Caki2 (cell line): Measurements from ENCODE around the gene CYP19A1. TPM values are rescaled to one million over a fixed set of nuclear protein-coding genes. Genes with fewer than 3 reads are reported as not detected.

Source experiments
- DNase-seq: peaks from one replicate; pipeline ENCODE4 v3.0.0-alpha.2; 2015; ENCODE audit warnings: low read depth
- in situ Hi-C: cut with HindIII; loops from 2 replicates; pipeline ENCODE4 v1.10.0; 2016; ENCODE audit warnings: low sequenced_read_pairs, low pct_unique_long_range_greater_than_20kb, mixed read lengths
- total RNA-seq: library from RNA; depleted of rRNA; stranded (reverse); fragments of >200 nt; shearing (Covaris generic); gene quantifications from 2 replicates; pipeline ENCODE4 v1.2.3, GENCODE V29; 2014; ENCODE audit warnings: low replicate concordance

The CYP19A1 gene
- total RNA-seq, 1 experiment from 2014 or later: not detected

GRCh38 chr15:51250217-51251011 lies 88.0 kb downstream of the CYP19A1 start:
- in situ Hi-C loops: no loop called here
- no peak for DNase-seq

GRCh38 chr15:51245628-51246027 lies 92.8 kb downstream of the CYP19A1 start:
- no peak for DNase-seq
- in situ Hi-C loops: no loop called here

GRCh38 chr15:51244423-51244869 lies 94.0 kb downstream of the CYP19A1 start:
- in situ Hi-C loops: no loop called here
- no peak for DNase-seq

GRCh38 chr15:51243774-51244173 lies 94.6 kb downstream of the CYP19A1 start:
- DNase-seq: no peak

GRCh38 chr15:51240066-51240465 lies 98.3 kb downstream of the CYP19A1 start:
- in situ Hi-C loops: no loop called here

More at GRCh38 chr15:51243774-51244173, 94.6 kb downstream of the CYP19A1 start:
- in situ Hi-C loops: no loop called here

GRCh38 chr15:51237816-51238215 lies 100.6 kb downstream of the CYP19A1 start:
- DNase-seq: no peak
- in situ Hi-C loops: no loop called here

More at GRCh38 chr15:51240066-51240465, 98.3 kb downstream of the CYP19A1 start:
- no peak for DNase-seq

GRCh38 chr15:51234176-51234927 lies 104.0 kb downstream of the CYP19A1 start:
- in situ Hi-C loops: no loop called here
- DNase-seq: no peak

GRCh38 chr15:51232581-51232980 lies 105.8 kb downstream of the CYP19A1 start:
- in situ Hi-C loops: no loop called here
- DNase-seq: no peak

GRCh38 chr15:51229907-51230330 lies 108.5 kb downstream of the CYP19A1 start:
- in situ Hi-C loops: no loop called here
- no peak for DNase-seq

- in situ Hi-C loops: no loop called here
- DNase-seq: peak; percentile 29
Observed at GRCh38 chr15:51227940-51228732, 110.3 kb downstream of the CYP19A1 start.

GRCh38 chr15:51226576-51227210 lies 111.7 kb downstream of the CYP19A1 start:
- DNase-seq: no peak
- in situ Hi-C loops: no loop called here

- in situ Hi-C loops: no loop called here
- no peak for DNase-seq
Observed at GRCh38 chr15:51224428-51224827, 114.0 kb downstream of the CYP19A1 start.

GRCh38 chr15:51223771-51224229 lies 114.6 kb downstream of the CYP19A1 start:
- in situ Hi-C loops: no loop called here
- peak; percentile 21 for DNase-seq

GRCh38 chr15:51218299-51218938 lies 120.0 kb downstream of the CYP19A1 start:
- in situ Hi-C loops: no loop called here
- no peak for DNase-seq

GRCh38 chr15:51212909-51213308 lies 125.5 kb downstream of the CYP19A1 start:
- in situ Hi-C loops: no loop called here

GRCh38 chr15:51212239-51212638 lies 126.2 kb downstream of the CYP19A1 start:
- in situ Hi-C loops: no loop called here
- DNase-seq: no peak

More at GRCh38 chr15:51212909-51213308, 125.5 kb downstream of the CYP19A1 start:
- no peak for DNase-seq
